Measurements from ENCODE around the gene DOHH. TPM values are rescaled to one million over a fixed set of nuclear protein-coding genes. Genes with fewer than 3 reads are reported as not detected.

DOHH gene
- total and polyA plus RNA-seq, 2 experiments from 2014 or later = 19.0 to 34.7 TPM

DNA sequence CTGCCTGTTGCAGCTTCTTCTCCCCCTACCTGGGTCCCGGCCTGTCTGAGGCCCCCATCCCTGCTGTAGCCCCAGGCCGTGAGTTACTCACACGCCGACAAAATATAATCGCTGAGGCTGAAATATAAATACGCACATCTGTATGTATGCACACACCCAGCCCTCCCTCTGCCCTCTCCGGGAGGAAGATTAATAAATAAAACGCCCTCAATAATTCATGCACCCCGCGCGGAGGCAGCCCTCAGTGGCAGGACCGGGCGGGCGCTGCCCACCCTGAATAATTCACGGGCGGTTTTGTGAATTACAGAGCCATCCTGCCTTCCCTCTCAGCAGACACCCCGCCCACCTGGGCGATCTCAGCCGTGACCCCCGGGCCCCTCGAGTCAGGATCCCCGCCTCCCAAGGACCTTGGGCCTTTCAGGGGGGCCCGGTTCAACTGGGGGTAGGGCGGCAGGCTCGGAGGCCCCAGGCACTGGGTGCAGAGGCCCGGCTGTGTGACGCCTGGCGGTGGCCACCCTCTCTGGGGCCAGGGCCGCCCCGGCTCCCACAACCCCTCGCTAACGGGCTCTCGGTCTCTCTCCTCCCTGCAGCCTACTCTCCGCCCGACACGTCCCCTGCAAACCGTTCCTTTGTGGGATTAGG is 44.4 kb downstream of the DOHH start:
- no peaks in the 10 kb centered on the region; the same call in 2 of the 3 replicates for H3K9me3 Mint-ChIP-seq

More for the DNA sequence above, 44.4 kb downstream of the DOHH start:
- Mint-ChIP-seq H3K4me1 (peaks cover 14% of the 10 kb centered on the region), H3K4me3 (no peak overlapping the region), H3K36me3 (ENCODE audit: low read depth) (no peaks in the 10 kb centered on the region), H3K27ac (no peak overlapping the region), H3K27me3 (ENCODE audit: insufficient read depth, low read depth, poor library complexity) (peaks cover 28% of the 10 kb centered on the region)
- H3K4me1 ChIP-seq (ENCODE audit: insufficient read depth) = peaks cover 21% of the 10 kb centered on the region; the same call in 1 of the 2 replicates
- no peaks in the 10 kb centered on the region for H3F3A ChIP-seq (replicated peaks; ENCODE audit: low read depth)
- no peak overlapping the region for H3K4me3 ChIP-seq
- ATAC-seq (no peak), DNase-seq (ENCODE audit: low spot score) (no peak)
- no peaks in the 10 kb centered on the region for H3K36me3 ChIP-seq (ENCODE audit: insufficient read depth)
- H3K27me3 ChIP-seq (ENCODE audit: insufficient read depth) = peaks cover 45% of the 10 kb centered on the region
- H3K9me2 ChIP-seq (ENCODE audit: insufficient read depth) = no peaks in the 10 kb centered on the region
- no peaks in the 10 kb centered on the region for H3K79me2 ChIP-seq (replicated peaks; ENCODE audit: insufficient read depth)
- H2AFZ ChIP-seq = no peak overlapping the region
- H3K4me2 ChIP-seq = no peak overlapping the region
- H4K20me1 ChIP-seq (replicated peaks; ENCODE audit: insufficient read depth) = peaks cover 6% of the 10 kb centered on the region
- H3K27ac ChIP-seq (ENCODE audit: low read depth) = no peak overlapping the region
- no peak for TF ChIP-seq POLR2AphosphoS5 (IDR thresholded peaks at IDR 0.05; ENCODE audit: low read depth)
- no peak for TF ChIP-seq ZNF331 (CRISPR knock-in tag; IDR thresholded peaks at IDR 0.05; ENCODE audit: low read depth)
- TF ChIP-seq EZH2phosphoT487 (IDR thresholded peaks at IDR 0.05; ENCODE audit: unreplicated experiment) = no peak
- TF ChIP-seq JUNB (IDR thresholded peaks at IDR 0.05; ENCODE audit: unreplicated experiment) = no peak
- TF ChIP-seq, protein P1, sequence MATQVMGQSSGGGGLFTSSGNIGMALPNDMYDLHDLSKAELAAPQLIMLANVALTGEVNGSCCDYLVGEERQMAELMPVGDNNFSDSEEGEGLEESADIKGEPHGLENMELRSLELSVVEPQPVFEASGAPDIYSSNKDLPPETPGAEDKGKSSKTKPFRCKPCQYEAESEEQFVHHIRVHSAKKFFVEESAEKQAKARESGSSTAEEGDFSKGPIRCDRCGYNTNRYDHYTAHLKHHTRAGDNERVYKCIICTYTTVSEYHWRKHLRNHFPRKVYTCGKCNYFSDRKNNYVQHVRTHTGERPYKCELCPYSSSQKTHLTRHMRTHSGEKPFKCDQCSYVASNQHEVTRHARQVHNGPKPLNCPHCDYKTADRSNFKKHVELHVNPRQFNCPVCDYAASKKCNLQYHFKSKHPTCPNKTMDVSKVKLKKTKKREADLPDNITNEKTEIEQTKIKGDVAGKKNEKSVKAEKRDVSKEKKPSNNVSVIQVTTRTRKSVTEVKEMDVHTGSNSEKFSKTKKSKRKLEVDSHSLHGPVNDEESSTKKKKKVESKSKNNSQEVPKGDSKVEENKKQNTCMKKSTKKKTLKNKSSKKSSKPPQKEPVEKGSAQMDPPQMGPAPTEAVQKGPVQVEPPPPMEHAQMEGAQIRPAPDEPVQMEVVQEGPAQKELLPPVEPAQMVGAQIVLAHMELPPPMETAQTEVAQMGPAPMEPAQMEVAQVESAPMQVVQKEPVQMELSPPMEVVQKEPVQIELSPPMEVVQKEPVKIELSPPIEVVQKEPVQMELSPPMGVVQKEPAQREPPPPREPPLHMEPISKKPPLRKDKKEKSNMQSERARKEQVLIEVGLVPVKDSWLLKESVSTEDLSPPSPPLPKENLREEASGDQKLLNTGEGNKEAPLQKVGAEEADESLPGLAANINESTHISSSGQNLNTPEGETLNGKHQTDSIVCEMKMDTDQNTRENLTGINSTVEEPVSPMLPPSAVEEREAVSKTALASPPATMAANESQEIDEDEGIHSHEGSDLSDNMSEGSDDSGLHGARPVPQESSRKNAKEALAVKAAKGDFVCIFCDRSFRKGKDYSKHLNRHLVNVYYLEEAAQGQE (IDR thresholded peaks at IDR 0.05; ENCODE audit: unreplicated experiment) = no peak
- TF ChIP-seq NANOG (IDR thresholded peaks at IDR 0.05; ENCODE audit: borderline replicate concordance) = no peak
- TF ChIP-seq EZH2 (IDR thresholded peaks at IDR 0.05; ENCODE audit: low read depth, unreplicated experiment) = no peak
- TF ChIP-seq STAT1 (IDR thresholded peaks at IDR 0.05; ENCODE audit: unreplicated experiment) = no peak
- no peak for TF ChIP-seq ZNF114 (CRISPR knock-in tag; IDR thresholded peaks at IDR 0.05)
- no peak for TF ChIP-seq CREB1 (CRISPR knock-in tag; IDR thresholded peaks at IDR 0.05; ENCODE audit: low read depth)
- TF ChIP-seq, protein P2, sequence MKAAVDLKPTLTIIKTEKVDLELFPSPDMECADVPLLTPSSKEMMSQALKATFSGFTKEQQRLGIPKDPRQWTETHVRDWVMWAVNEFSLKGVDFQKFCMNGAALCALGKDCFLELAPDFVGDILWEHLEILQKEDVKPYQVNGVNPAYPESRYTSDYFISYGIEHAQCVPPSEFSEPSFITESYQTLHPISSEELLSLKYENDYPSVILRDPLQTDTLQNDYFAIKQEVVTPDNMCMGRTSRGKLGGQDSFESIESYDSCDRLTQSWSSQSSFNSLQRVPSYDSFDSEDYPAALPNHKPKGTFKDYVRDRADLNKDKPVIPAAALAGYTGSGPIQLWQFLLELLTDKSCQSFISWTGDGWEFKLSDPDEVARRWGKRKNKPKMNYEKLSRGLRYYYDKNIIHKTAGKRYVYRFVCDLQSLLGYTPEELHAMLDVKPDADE (IDR thresholded peaks at IDR 0.05) = no peak
- TF ChIP-seq, protein P3, sequence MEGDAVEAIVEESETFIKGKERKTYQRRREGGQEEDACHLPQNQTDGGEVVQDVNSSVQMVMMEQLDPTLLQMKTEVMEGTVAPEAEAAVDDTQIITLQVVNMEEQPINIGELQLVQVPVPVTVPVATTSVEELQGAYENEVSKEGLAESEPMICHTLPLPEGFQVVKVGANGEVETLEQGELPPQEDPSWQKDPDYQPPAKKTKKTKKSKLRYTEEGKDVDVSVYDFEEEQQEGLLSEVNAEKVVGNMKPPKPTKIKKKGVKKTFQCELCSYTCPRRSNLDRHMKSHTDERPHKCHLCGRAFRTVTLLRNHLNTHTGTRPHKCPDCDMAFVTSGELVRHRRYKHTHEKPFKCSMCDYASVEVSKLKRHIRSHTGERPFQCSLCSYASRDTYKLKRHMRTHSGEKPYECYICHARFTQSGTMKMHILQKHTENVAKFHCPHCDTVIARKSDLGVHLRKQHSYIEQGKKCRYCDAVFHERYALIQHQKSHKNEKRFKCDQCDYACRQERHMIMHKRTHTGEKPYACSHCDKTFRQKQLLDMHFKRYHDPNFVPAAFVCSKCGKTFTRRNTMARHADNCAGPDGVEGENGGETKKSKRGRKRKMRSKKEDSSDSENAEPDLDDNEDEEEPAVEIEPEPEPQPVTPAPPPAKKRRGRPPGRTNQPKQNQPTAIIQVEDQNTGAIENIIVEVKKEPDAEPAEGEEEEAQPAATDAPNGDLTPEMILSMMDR (conservative IDR thresholded peaks at IDR 0.05; ENCODE audit: low read depth in 2 of 2) = no peak
- TF ChIP-seq, protein P4, sequence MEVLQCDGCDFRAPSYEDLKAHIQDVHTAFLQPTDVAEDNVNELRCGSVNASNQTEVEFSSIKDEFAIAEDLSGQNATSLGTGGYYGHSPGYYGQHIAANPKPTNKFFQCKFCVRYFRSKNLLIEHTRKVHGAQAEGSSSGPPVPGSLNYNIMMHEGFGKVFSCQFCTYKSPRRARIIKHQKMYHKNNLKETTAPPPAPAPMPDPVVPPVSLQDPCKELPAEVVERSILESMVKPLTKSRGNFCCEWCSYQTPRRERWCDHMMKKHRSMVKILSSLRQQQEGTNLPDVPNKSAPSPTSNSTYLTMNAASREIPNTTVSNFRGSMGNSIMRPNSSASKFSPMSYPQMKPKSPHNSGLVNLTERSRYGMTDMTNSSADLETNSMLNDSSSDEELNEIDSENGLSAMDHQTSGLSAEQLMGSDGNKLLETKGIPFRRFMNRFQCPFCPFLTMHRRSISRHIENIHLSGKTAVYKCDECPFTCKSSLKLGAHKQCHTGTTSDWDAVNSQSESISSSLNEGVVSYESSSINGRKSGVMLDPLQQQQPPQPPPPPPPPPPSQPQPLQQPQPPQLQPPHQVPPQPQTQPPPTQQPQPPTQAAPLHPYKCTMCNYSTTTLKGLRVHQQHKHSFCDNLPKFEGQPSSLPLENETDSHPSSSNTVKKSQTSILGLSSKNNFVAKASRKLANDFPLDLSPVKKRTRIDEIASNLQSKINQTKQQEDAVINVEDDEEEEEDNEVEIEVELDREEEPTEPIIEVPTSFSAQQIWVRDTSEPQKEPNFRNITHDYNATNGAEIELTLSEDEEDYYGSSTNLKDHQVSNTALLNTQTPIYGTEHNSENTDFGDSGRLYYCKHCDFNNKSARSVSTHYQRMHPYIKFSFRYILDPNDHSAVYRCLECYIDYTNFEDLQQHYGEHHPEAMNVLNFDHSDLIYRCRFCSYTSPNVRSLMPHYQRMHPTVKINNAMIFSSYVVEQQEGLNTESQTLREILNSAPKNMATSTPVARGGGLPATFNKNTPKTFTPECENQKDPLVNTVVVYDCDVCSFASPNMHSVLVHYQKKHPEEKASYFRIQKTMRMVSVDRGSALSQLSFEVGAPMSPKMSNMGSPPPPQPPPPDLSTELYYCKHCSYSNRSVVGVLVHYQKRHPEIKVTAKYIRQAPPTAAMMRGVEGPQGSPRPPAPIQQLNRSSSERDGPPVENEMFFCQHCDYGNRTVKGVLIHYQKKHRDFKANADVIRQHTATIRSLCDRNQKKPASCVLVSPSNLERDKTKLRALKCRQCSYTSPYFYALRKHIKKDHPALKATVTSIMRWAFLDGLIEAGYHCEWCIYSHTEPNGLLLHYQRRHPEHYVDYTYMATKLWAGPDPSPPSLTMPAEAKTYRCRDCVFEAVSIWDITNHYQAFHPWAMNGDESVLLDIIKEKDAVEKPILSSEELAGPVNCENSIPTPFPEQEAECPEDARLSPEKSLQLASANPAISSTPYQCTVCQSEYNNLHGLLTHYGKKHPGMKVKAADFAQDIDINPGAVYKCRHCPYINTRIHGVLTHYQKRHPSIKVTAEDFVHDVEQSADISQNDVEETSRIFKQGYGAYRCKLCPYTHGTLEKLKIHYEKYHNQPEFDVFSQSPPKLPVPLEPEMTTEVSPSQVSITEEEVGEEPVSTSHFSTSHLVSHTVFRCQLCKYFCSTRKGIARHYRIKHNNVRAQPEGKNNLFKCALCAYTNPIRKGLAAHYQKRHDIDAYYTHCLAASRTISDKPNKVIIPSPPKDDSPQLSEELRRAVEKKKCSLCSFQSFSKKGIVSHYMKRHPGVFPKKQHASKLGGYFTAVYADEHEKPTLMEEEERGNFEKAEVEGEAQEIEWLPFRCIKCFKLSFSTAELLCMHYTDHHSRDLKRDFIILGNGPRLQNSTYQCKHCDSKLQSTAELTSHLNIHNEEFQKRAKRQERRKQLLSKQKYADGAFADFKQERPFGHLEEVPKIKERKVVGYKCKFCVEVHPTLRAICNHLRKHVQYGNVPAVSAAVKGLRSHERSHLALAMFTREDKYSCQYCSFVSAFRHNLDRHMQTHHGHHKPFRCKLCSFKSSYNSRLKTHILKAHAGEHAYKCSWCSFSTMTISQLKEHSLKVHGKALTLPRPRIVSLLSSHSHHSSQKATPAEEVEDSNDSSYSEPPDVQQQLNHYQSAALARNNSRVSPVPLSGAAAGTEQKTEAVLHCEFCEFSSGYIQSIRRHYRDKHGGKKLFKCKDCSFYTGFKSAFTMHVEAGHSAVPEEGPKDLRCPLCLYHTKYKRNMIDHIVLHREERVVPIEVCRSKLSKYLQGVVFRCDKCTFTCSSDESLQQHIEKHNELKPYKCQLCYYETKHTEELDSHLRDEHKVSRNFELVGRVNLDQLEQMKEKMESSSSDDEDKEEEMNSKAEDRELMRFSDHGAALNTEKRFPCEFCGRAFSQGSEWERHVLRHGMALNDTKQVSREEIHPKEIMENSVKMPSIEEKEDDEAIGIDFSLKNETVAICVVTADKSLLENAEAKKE (CRISPR knock-in tag; IDR thresholded peaks at IDR 0.05) = no peak
